Epithelial cell of esophagus (primary cell): ENCODE data around the gene PPP2R2B.

Source experiments
- DNase-seq: peaks from one replicate; pipeline ENCODE4 v3.0.0; 2010; ENCODE audit warnings: low read depth
- H3K4me3 ChIP-seq: 2 replicates; pipeline ENCODE4 v1.5.1; 2011; ENCODE audit warnings: mild to moderate bottlenecking, low read length, control low read depth
- CTCF ChIP-seq: IDR thresholded peaks from 2 replicates; pipeline ENCODE4 v1.5.1; 2011; ENCODE audit warnings: low read depth, mild to moderate bottlenecking, low read length, control low read depth, inconsistent platforms; ENCODE audit not compliant: insufficient read depth; ENCODE audit errors: missing control alignments

PPP2R2B gene

DNA sequence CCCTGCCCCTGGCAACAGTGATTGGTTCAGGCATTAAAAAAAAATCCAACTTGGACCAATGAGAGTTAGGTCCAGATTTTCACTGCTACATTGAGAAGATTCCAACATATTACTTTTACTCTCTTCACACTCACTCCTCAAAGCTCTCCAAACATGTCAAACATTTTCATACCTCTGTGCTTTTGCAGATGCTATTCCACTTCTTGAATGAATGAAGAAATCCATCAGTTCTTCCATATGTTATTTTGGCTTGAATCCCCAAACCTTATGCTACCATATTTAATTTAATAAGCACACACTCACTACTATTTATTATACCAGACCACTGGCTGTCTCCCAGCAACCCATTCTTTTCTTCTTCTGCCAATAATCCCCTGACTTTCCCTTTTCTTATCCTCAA lies 87.1 kb downstream of the PPP2R2B start:
- no peak overlapping the region for H3K4me3 ChIP-seq
- no peak for TF ChIP-seq CTCF
- DNase-seq: no peak

DNA sequence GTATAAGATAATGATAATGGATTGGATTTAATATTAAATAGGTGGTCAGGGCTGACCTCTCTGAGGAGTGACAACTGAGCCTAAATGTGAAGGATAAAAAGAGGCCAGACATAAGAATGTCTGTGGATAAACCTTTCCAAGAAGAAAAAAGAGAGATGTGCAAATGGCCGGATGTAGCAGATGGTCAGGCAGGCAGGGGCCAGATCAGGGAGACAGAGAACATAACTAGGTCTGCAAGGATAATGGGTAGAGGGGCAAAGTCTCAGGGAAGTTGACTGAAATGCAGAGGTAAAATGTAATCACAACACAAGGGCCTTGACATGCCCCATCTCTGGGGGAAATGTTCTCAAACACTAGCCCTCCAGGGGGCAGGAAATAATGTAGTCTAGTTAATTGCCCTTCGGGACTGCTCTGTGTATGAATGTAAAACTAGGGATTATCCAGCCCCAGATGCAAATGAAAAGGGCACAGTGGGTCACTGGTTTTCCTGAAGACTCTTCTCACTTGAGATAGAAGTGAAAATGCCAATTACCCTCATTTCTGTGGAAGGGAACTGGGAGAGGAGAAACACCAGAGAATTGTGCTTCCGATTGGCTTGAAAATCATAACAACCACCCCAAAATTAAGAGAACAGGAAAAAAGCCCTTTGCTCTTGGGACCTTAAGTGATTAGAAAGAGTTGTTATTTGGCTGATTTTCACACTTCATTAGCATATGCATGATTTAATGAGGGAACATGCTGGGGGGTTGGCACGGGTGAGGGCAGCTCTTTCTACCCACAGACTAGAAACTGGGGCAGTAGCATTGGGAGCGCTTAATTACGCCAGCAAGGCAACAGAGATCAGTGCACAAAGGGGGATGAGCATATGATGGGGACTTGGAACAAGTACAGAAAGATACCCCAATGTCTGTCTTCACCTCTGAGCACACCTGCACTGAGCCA lies 88.6 kb downstream of the PPP2R2B start:
- TF ChIP-seq CTCF: no peak
- DNase-seq: no peak
- H3K4me3 ChIP-seq: no peak overlapping the region

- no peak for DNase-seq
- H3K4me3 ChIP-seq: no peak overlapping the region
- TF ChIP-seq CTCF: no peak
Observed at GRCh38 chr5:146788898-146789297, 89.7 kb downstream of the PPP2R2B start.

- TF ChIP-seq CTCF: no peak
- no peak for DNase-seq
- H3K4me3 ChIP-seq: no peak overlapping the region
Observed at GRCh38 chr5:146785065-146785464, 93.5 kb downstream of the PPP2R2B start.

DNA sequence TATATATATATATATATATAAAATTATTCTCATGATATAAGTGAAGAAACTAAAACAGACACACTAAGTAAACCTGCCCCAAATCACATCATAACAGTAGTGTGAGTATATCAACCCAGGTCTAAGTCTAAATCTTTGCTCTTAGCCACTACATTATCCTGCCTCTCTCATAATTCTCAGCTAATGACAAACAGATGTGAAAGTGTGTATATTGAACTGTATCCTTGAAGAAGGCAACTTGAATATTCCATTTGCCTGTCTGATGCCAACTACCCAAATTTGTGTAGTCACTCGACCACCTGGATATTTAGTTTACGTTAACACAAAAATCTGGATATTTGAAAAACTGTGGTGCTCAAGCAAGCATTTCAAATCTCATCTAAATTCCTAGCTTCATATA lies 97.4 kb downstream of the PPP2R2B start:
- TF ChIP-seq CTCF: no peak
- no peak for DNase-seq
- H3K4me3 ChIP-seq: no peak overlapping the region

DNA sequence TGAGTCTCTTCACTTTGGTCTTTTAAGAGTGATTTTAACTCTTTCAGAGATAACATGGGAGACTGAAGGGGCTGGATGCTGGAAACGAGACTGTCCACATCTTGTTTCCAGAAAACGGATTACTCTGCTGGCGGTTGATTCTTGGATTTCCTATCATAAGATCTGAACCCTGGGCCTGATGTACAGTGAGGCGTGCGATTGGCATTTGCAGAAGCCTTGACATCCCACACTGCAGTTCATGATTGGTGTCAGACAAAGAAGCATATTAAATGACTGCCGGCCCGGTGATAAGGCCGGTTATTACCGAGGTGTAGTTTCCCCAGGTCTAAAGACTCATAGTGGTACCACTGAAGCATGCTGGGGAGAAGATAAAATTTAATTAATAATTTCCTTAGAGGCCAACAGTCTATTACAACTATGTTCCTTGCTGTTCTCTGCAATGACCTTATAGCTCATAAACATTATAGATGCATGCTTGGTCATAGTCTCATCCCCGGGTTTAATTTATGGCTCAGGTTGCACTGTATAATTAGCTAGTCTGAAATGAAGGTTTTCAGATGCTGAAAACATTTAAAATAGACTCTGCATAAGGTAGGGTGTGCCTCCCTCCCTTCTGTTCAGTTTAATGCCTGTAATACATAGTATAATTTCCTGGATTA lies 99.2 kb downstream of the PPP2R2B start:
- no peak for TF ChIP-seq CTCF
- no peak overlapping the region for H3K4me3 ChIP-seq
- no peak for DNase-seq
